Fibroblast of lung (primary cell): ENCODE data around the gene POLR1A. TPM values are rescaled to one million over a fixed set of nuclear protein-coding genes. Genes with fewer than 3 reads are reported as not detected.

Experiments used
- DNase-seq, 2 donors: peaks; one replicate each; pipeline versions ENCODE4 v3.0.0 to v3.0.0-alpha.2; 2010; ENCODE audit warnings: low read depth in 2 of 2
- H2AFZ ChIP-seq: 2 replicates; pipeline ENCODE4 v1.5.1; 2012; ENCODE audit warnings: low read length, control low read depth, inconsistent platforms
- H3K27ac ChIP-seq: 2 replicates; pipeline ENCODE4 v1.5.1; 2011; ENCODE audit warnings: low read length, control low read depth; ENCODE audit not compliant: insufficient read depth
- H3K27me3 ChIP-seq: 2 replicates; pipeline ENCODE4 v1.5.1; 2011; ENCODE audit warnings: mild to moderate bottlenecking, low read length; ENCODE audit not compliant: control insufficient read depth, insufficient read depth
- H3K36me3 ChIP-seq: 2 replicates; pipeline ENCODE4 v1.5.1; 2011; ENCODE audit warnings: low read length; ENCODE audit not compliant: control insufficient read depth, insufficient read depth
- H3K4me1 ChIP-seq: 2 replicates; pipeline ENCODE4 v1.5.1; 2011; ENCODE audit warnings: low read length; ENCODE audit not compliant: control insufficient read depth, insufficient read depth; ENCODE audit errors: extremely low read depth
- H3K4me2 ChIP-seq: 2 replicates; pipeline ENCODE4 v1.5.1; 2011; ENCODE audit warnings: low read length, control low read depth; ENCODE audit not compliant: insufficient read depth; ENCODE audit errors: extremely low read depth
- H3K4me3 ChIP-seq, 4 experiments: fragments of 200-600 bp in 1 of 4; sonication (generic) in 1 of 4; replicated peaks in 1 of 4; 2 replicates each; pipeline ENCODE4 v1.5.1; 2011 to 2016; ENCODE audit warnings: low read length in 4 of 4, low read depth in 3 of 4, mild to moderate bottlenecking in 3 of 4, control low read depth in 2 of 4, inconsistent platforms in 1 of 4, mixed read lengths in 1 of 4; ENCODE audit not compliant: insufficient read depth in 1 of 4; ENCODE audit errors: control extremely low read depth in 1 of 4
- H3K79me2 ChIP-seq: 2 replicates; pipeline ENCODE4 v1.5.1; 2012; ENCODE audit warnings: mild to moderate bottlenecking, low read length, inconsistent platforms; ENCODE audit not compliant: control insufficient read depth, insufficient read depth
- H3K9ac ChIP-seq: 2 replicates; pipeline ENCODE4 v1.5.1; 2011; ENCODE audit warnings: mild to moderate bottlenecking, low read length, control low read depth; ENCODE audit not compliant: insufficient read depth
- H3K9me3 ChIP-seq: 2 replicates; pipeline ENCODE4 v1.5.1; 2012; ENCODE audit warnings: low read depth, low read length; ENCODE audit not compliant: control insufficient read depth, insufficient read depth
- H4K20me1 ChIP-seq: 2 replicates; pipeline ENCODE4 v1.5.1; 2011; ENCODE audit warnings: low read length; ENCODE audit not compliant: control insufficient read depth, insufficient read depth; ENCODE audit errors: extremely low read depth
- CTCF ChIP-seq, 2 donors: IDR thresholded peaks in 1 of 2; conservative IDR thresholded peaks in 1 of 2; 1 replicate in 1 of 2; 2 replicates in 1 of 2; pipeline ENCODE4 v1.5.1; 2011 to 2012; ENCODE audit warnings: low read length in 2 of 2, control low read depth in 1 of 2, inconsistent platforms in 1 of 2, low read depth in 1 of 2, mild to moderate bottlenecking in 1 of 2
- EZH2 ChIP-seq: IDR thresholded peaks from 2 replicates; pipeline ENCODE4 v1.5.1; 2012; ENCODE audit warnings: low read length, control low read depth, mild to moderate bottlenecking; ENCODE audit errors: missing control alignments
- polyA plus RNA-seq, 2 donors: library from polyadenylated mRNA; depleted of rRNA in 1 of 2; stranded (reverse) in 1 of 2; unstranded in 1 of 2; fragments of >200 nt; gene quantifications; 2 replicates each; pipeline ENCODE4 v1.2.1, GENCODE V29; 2011 to 2012; ENCODE audit warnings: missing spikeins in 1 of 2
- total RNA-seq: library from RNA; depleted of rRNA; stranded (reverse); fragments of >200 nt; gene quantifications from 2 replicates; pipeline ENCODE4 v1.2.1, GENCODE V29; 2014

Gene POLR1A
- total and polyA plus RNA-seq, 2 donors (not counting 1 experiment from before 2014, with no cell fraction given) = 9.4 to 9.9 TPM

DNA sequence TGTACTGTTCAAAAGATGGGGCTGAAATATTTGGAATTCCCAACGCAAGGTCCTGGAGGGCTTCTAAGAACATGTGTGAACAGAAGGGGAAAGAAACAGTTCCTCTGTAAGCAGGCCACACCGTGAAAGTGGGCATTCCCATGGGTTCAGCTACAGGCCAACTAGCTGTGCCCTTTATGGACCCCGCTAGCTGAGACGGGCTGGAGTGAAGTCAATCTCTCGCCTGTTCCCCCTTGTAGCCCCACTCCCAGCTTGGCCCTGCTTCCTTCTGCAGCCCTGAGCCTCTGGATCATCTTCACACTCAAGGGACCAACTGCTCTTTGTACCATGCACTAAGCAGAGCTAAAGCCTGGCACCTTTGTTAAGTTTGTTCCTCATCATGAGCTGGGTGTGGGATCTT lies 55.4 kb downstream of the POLR1A start:
- Histone ChIP-seq H3K27ac (no peak overlapping the region), H3K27me3 (no peaks in the 10 kb centered on the region), H3K9ac (no peak overlapping the region), H3K9me3 (no peaks in the 10 kb centered on the region), H3K4me1 (no peaks in the 10 kb centered on the region), H4K20me1 (no peaks in the 10 kb centered on the region), H3K4me3 (no peak overlapping the region), H2AFZ (no peak overlapping the region), H3K4me2 (no peak overlapping the region), H3K79me2 (no peaks in the 10 kb centered on the region), H3K36me3 (peaks cover 18% of the 10 kb centered on the region)
- DNase-seq = no peak
- TF ChIP-seq CTCF (conservative IDR thresholded peaks at IDR 0.05 in 1 of 2, IDR thresholded peaks at IDR 0.05 in 1 of 2; ENCODE audit: low read depth in 1 of 2, low read length in 2 of 2) (no peak), EZH2 (no peak)

GRCh38 chr2:86049529-86049928 lies 56.2 kb downstream of the POLR1A start:
- H3K4me2 ChIP-seq = no peak overlapping the region
- peaks cover 23% of the 10 kb centered on the region for H3K36me3 ChIP-seq
- no peaks in the 10 kb centered on the region for H3K27me3 ChIP-seq
- no peaks in the 10 kb centered on the region for H3K79me2 ChIP-seq
- no peaks in the 10 kb centered on the region for H4K20me1 ChIP-seq
- no peak for DNase-seq
- no peak overlapping the region for H3K9ac ChIP-seq
- no peaks in the 10 kb centered on the region for H3K9me3 ChIP-seq
- no peak overlapping the region for H2AFZ ChIP-seq
- no peak overlapping the region for H3K4me3 ChIP-seq
- H3K4me1 ChIP-seq = no peaks in the 10 kb centered on the region
- no peak for TF ChIP-seq CTCF (conservative IDR thresholded peaks at IDR 0.05 in 1 of 2, IDR thresholded peaks at IDR 0.05 in 1 of 2; ENCODE audit: low read depth in 1 of 2, low read length in 2 of 2)
- no peak for TF ChIP-seq EZH2
- no peak overlapping the region for H3K27ac ChIP-seq

GRCh38 chr2:86048888-86049287 lies 56.8 kb downstream of the POLR1A start:
- no peak overlapping the region for H3K4me3 ChIP-seq
- TF ChIP-seq EZH2 = no peak
- TF ChIP-seq CTCF (conservative IDR thresholded peaks at IDR 0.05 in 1 of 2, IDR thresholded peaks at IDR 0.05 in 1 of 2; ENCODE audit: low read depth in 1 of 2, low read length in 2 of 2) = no peak
- no peaks in the 10 kb centered on the region for H3K9me3 ChIP-seq
- H3K36me3 ChIP-seq = peaks cover 25% of the 10 kb centered on the region
- no peak overlapping the region for H3K27ac ChIP-seq
- no peaks in the 10 kb centered on the region for H3K27me3 ChIP-seq
- peak; percentile 34 to 75 for DNase-seq
- H2AFZ ChIP-seq = no peak overlapping the region
- H3K4me1 ChIP-seq = no peaks in the 10 kb centered on the region
- H4K20me1 ChIP-seq = no peaks in the 10 kb centered on the region
- no peak overlapping the region for H3K9ac ChIP-seq
- no peak overlapping the region for H3K4me2 ChIP-seq
- no peaks in the 10 kb centered on the region for H3K79me2 ChIP-seq
